Testis (tissue), 3 donors: ENCODE measurements around the gene KIF6. TPM values are rescaled to one million over a fixed set of nuclear protein-coding genes. Genes with fewer than 3 reads are reported as not detected.

Experiments used
- DNase-seq: peaks from one replicate; pipeline ENCODE4 v3.0.0-alpha.2; 2019
- H3K27ac ChIP-seq, 2 donors: fragments of 200-600 bp; sonication (generic); one replicate each; pipeline ENCODE4 v1.5.1; 2019
- H3K27me3 ChIP-seq: fragments of 200-600 bp; sonication (generic); one replicate; pipeline ENCODE4 v1.5.1; 2019
- H3K36me3 ChIP-seq: fragments of 200-600 bp; sonication (generic); one replicate; pipeline ENCODE4 v1.5.1; 2017; ENCODE audit warnings: low read depth; ENCODE audit errors: missing control alignments
- H3K4me1 ChIP-seq: fragments of 200-600 bp; sonication (generic); one replicate; pipeline ENCODE4 v1.5.1; 2019
- H3K4me3 ChIP-seq, 2 donors: fragments of 200-600 bp; sonication (generic); one replicate each; pipeline ENCODE4 v1.5.1; 2017 to 2019
- H3K9me3 ChIP-seq: fragments of 200-600 bp; sonication (generic); one replicate; pipeline ENCODE4 v1.5.1; 2017
- CTCF ChIP-seq, 3 experiments: fragments of 450-650 bp in 2 of 3; fragments of 200-600 bp in 1 of 3; sonication (generic) in 1 of 3; IDR thresholded peaks; one replicate each; pipeline ENCODE4 v1.5.1; 2016 to 2019; ENCODE audit warnings: antibody characterized with exemption in 3 of 3, mild to moderate bottlenecking in 2 of 3, moderate library complexity in 1 of 3
- POLR2A ChIP-seq: fragments of 450-650 bp; IDR thresholded peaks from one replicate; pipeline ENCODE4 v1.6.1; 2017; ENCODE audit warnings: antibody characterized with exemption, mild to moderate bottlenecking, moderate library complexity
- WGBS, 2 donors: methylation state at CpG; one replicate each; pipeline ENCODE4 v1.1.5; 2018; 5-methylcytosine and 5-hydroxymethylcytosine counted together
- intact Hi-C: fragments of 100-400 bp; cut with DNase I; formaldehyde crosslinking; loops from one replicate; pipeline ENCODE4 v1.15.1; 2023; ENCODE audit warnings: low total_unique reads
- polyA plus RNA-seq: library from polyadenylated mRNA; stranded (reverse); fragments of 350-450 nt; fragmentation: Illumina TruSeq; extraction: RNeasy Lipid Tissue Mini Kit (QIAGEN cat#74804); gene quantifications from one replicate; pipeline ENCODE4 v1.2.3, GENCODE V29; 2014; ENCODE audit warnings: low read depth, low replicate concordance; ENCODE audit not compliant: insufficient read depth
- total RNA-seq, 2 donors: library from RNA; depleted of rRNA; stranded (reverse); fragments of >200 nt; gene quantifications; one replicate each; pipeline ENCODE4 v1.2.3, GENCODE V29; 2016

KIF6 gene
- total and polyA plus RNA-seq, 3 donors from 2014 or later, result 4.2 to 12.0 (median 6.3) TPM

- H3K4me3 ChIP-seq, result no peak overlapping the region
- intact Hi-C loops, result no loop called here
- H3K27me3 ChIP-seq, result no peaks in the 10 kb centered on the region
- WGBS, 2 donors, result 60 to 62% methylated on average over 2 of the region's 2 CpGs
- no peak for TF ChIP-seq CTCF (IDR thresholded peaks at IDR 0.05)
- TF ChIP-seq POLR2A, result no peak
- no peak overlapping the region for H3K27ac ChIP-seq
- H3K36me3 ChIP-seq, result no peaks in the 10 kb centered on the region
- H3K4me1 ChIP-seq, result peaks cover 3% of the 10 kb centered on the region
- DNase-seq, result no peak
- H3K9me3 ChIP-seq, result no peaks in the 10 kb centered on the region
These were observed 175.0 kb downstream of the KIF6 start for GRCh38 chr6:39550191-39550590.

DNA sequence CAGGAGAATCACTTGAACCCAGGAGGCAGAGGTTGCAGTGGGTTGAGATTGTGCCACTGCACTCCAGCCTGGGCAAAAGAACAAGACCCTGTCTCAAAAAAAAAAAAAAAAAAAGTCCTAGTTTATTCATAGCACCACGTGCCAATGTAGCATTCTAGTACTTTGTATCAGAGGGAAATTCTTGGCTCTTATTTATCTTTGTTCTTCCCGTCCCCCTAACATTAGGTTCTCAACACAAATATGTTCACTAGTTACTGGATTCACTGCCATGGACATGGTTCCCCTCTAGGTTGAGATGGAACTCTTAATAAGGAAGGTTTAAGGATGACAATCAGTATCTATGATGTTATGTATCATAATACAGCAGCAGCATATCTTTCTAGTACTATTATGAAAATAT lies 178.5 kb downstream of the KIF6 start:
- no peak overlapping the region for H3K27ac ChIP-seq
- H3K36me3 ChIP-seq, result no peaks in the 10 kb centered on the region
- no peaks in the 10 kb centered on the region for H3K27me3 ChIP-seq
- 13 to 35% methylated on average over 2 of the region's 2 CpGs for WGBS, 2 donors
- H3K4me3 ChIP-seq, result no peak overlapping the region
- H3K9me3 ChIP-seq, result no peaks in the 10 kb centered on the region
- peaks cover 3% of the 10 kb centered on the region for H3K4me1 ChIP-seq
- TF ChIP-seq POLR2A, result no peak
- TF ChIP-seq CTCF (IDR thresholded peaks at IDR 0.05), result no peak
- no peak for DNase-seq
- intact Hi-C loops, result no loop called here

- Histone ChIP-seq H3K36me3 (no peaks in the 10 kb centered on the region), H3K9me3 (no peaks in the 10 kb centered on the region), H3K4me1 (peaks cover 3% of the 10 kb centered on the region), H3K27me3 (no peaks in the 10 kb centered on the region), H3K4me3 (no peak overlapping the region), H3K27ac (no peak overlapping the region)
- intact Hi-C loops, result no loop called here
- WGBS, 2 donors, result 57 to 69% methylated on average over 1 of the region's 1 CpG
- no peak for DNase-seq
- TF ChIP-seq POLR2A, result no peak
- TF ChIP-seq CTCF (IDR thresholded peaks at IDR 0.05), result no peak
These were observed 181.3 kb downstream of the KIF6 start for GRCh38 chr6:39543950-39544349.

DNA sequence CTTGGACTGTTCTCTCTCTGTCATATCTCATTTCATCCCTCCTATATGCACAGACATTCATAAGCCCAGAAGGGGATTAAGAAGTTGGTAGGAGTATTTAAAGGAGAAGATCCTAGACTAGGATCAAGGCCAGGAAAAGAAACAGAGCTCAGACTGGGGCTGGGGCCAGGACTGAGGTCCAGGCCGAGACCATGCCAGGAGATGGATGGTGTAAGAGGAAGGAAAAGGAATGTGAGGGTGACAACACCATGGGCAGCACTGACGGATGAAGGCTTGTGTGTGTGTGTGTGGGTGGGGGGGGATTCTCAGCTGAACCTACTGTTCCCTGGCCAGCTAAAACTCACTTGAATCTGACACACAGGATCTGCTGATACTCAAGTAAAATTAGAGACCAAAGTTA lies 182.1 kb downstream of the KIF6 start:
- DNase-seq, result no peak
- intact Hi-C loops, result no loop called here
- H3K27ac ChIP-seq, result no peak overlapping the region
- no peaks in the 10 kb centered on the region for H3K36me3 ChIP-seq
- H3K4me3 ChIP-seq, result no peak overlapping the region
- H3K27me3 ChIP-seq, result no peaks in the 10 kb centered on the region
- no peaks in the 10 kb centered on the region for H3K9me3 ChIP-seq
- peaks cover 3% of the 10 kb centered on the region for H3K4me1 ChIP-seq
- TF ChIP-seq POLR2A (no peak), CTCF (IDR thresholded peaks at IDR 0.05) (no peak)
- WGBS, 2 donors, result 47 to 60% methylated on average over 2 of the region's 2 CpGs

DNA sequence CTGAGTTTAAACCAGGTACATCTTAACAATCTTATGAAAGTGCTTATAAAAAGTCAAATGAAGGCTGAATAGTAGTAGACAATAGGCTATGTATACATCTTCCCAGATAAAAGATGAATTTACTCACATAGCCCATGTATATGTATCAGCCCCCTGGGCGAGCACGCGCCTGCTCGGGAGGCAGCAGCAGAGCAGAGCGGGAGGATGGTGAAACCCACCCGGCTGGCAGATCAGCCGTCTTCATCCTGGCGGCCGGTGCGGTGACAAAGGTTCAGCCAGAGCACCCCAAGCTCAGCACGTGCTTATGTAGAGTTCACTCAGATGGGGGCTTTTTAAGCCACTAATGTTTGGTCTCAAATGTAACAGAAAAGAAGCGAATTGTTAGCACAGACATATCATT lies 184.8 kb downstream of the KIF6 start:
- 96 to 98% methylated on average over 12 of the region's 12 CpGs for WGBS, 2 donors
- no peak for TF ChIP-seq POLR2A
- no peak for TF ChIP-seq CTCF (IDR thresholded peaks at IDR 0.05)

More for the DNA sequence above, 184.8 kb downstream of the KIF6 start:
- Histone ChIP-seq H3K27ac (no peak overlapping the region), H3K27me3 (no peaks in the 10 kb centered on the region), H3K4me3 (no peak overlapping the region), H3K36me3 (no peaks in the 10 kb centered on the region), H3K4me1 (no peaks in the 10 kb centered on the region), H3K9me3 (no peaks in the 10 kb centered on the region)
- intact Hi-C loops, result no loop called here
- no peak for DNase-seq
